Breast epithelium (tissue), 3 donors: ENCODE data around the gene CCDC3.

Experiments
- POLR2A ChIP-seq: fragments of 450-650 bp; IDR thresholded peaks from one replicate; pipeline ENCODE4 v1.6.1; 2016; ENCODE audit warnings: antibody characterized with exemption, mild to moderate bottlenecking, moderate library complexity
- TF ChIP-seq, protein P1 (sequence below), 3 donors: fragments of 450-650 bp; IDR thresholded peaks; one replicate each; pipeline ENCODE4 v1.5.1; 2016 to 2017; ENCODE audit warnings: antibody characterized with exemption in 3 of 3, mild to moderate bottlenecking in 3 of 3, moderate library complexity in 3 of 3

DNA sequence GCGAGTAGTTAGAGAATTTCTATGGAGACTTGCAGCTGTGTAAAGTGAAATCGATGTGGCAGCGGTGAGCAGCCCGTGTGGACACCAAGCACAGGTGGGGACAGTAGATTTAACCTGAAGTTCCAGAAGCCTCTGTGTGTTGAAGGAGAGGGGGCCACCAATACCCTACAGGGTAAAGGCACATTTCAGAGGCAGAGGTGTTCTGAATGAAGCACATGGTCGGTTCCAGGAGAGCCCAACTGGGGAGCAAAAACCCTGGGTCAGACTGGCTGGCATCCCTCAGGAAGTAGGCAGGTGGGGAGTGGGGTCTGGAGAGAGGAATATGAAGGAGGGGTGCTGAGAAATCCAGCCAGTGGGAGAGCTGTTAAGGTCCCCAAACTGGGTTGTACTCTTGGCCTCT lies 76.6 kb downstream of the CCDC3 start:
- TF ChIP-seq, protein P1, sequence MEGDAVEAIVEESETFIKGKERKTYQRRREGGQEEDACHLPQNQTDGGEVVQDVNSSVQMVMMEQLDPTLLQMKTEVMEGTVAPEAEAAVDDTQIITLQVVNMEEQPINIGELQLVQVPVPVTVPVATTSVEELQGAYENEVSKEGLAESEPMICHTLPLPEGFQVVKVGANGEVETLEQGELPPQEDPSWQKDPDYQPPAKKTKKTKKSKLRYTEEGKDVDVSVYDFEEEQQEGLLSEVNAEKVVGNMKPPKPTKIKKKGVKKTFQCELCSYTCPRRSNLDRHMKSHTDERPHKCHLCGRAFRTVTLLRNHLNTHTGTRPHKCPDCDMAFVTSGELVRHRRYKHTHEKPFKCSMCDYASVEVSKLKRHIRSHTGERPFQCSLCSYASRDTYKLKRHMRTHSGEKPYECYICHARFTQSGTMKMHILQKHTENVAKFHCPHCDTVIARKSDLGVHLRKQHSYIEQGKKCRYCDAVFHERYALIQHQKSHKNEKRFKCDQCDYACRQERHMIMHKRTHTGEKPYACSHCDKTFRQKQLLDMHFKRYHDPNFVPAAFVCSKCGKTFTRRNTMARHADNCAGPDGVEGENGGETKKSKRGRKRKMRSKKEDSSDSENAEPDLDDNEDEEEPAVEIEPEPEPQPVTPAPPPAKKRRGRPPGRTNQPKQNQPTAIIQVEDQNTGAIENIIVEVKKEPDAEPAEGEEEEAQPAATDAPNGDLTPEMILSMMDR (IDR thresholded peaks at IDR 0.05), result no peak
- no peak for TF ChIP-seq POLR2A
